Activated CD8-positive, alpha-beta memory T cell treated with anti-CD3 and anti-CD28 coated beads, Interleukin-2, amount 50 U/mL, for 1 hour (primary cell): ENCODE data around the gene AK2.
A peak's percentile ranks its signal among the peaks of the same experiment; 100 is the strongest.
"Not testable (repeated sequence)": the region's sequence is repeated elsewhere in the genome, so short reads cannot be mapped to it uniquely, and the experiment has no call there.

Experiments used
- DNase-seq: peaks from one replicate; pipeline ENCODE4 v3.0.0-alpha.2; 2020; ENCODE audit errors: extremely low read depth

AK2 gene

GRCh38 chr1:32973458-32973857 lies 63.2 kb downstream of the AK2 start:
- DNase-seq: not testable (repeated sequence)

- no peak for DNase-seq
These were observed 63.8 kb downstream of the AK2 start for GRCh38 chr1:32972814-32973428.

- DNase-seq: no peak
These were observed 65.1 kb downstream of the AK2 start for GRCh38 chr1:32971576-32971975.

GRCh38 chr1:32971156-32971555 lies 65.5 kb downstream of the AK2 start:
- DNase-seq: no peak

- no peak for DNase-seq
These were observed 67.1 kb downstream of the AK2 start for GRCh38 chr1:32969566-32969965.

- no peak for DNase-seq
These were observed 68.7 kb downstream of the AK2 start for GRCh38 chr1:32967888-32968568.

- no peak for DNase-seq
These were observed 69.8 kb downstream of the AK2 start for GRCh38 chr1:32966900-32967299.

- no peak for DNase-seq
These were observed 71.4 kb downstream of the AK2 start for GRCh38 chr1:32965251-32965747.

GRCh38 chr1:32964461-32965250 lies 72.0 kb downstream of the AK2 start, which contains the start of gene RNF19B:
Gene RNF19B, minus strand, starts transcription at chr1:32964809. Its CDS starts 124 bp downstream, at chr1:32964685.
- DNase-seq: peak; percentile 76

- DNase-seq: no peak
These were observed 72.8 kb downstream of the AK2 start for GRCh38 chr1:32963746-32964460.

- no peak for DNase-seq
These were observed 74.3 kb downstream of the AK2 start for GRCh38 chr1:32962248-32962896.

- no peak for DNase-seq
These were observed 75.8 kb downstream of the AK2 start for GRCh38 chr1:32960819-32961355.

- DNase-seq: no peak
These were observed 76.3 kb downstream of the AK2 start for GRCh38 chr1:32960342-32960741.

GRCh38 chr1:32958827-32959226 lies 77.9 kb downstream of the AK2 start:
- DNase-seq: no peak
